ENCODE data around the gene MAP3K5. TPM values are rescaled to one million over a fixed set of nuclear protein-coding genes. Genes with fewer than 3 reads are reported as not detected.

The MAP3K5 gene
- total RNA-seq, 1 experiment from 2014 or later, result 2.0 TPM

GRCh38 chr6:136538836-136539235, 253.4 kb downstream of the MAP3K5 start:
- no peak for DNase-seq (ENCODE audit: low spot score)

- no peak for DNase-seq (ENCODE audit: low spot score)
Observed at GRCh38 chr6:136535880-136536650, 256.2 kb downstream of the MAP3K5 start.

GRCh38 chr6:136535017-136535765, 257.1 kb downstream of the MAP3K5 start:
- no peak for DNase-seq (ENCODE audit: low spot score)

GRCh38 chr6:136534268-136534667, 258.0 kb downstream of the MAP3K5 start:
- DNase-seq (ENCODE audit: low spot score), result no peak

GRCh38 chr6:136533487-136533886, 258.8 kb downstream of the MAP3K5 start:
- no peak for DNase-seq (ENCODE audit: low spot score)

GRCh38 chr6:136532030-136532429, 260.2 kb downstream of the MAP3K5 start:
- DNase-seq (ENCODE audit: low spot score), result no peak

GRCh38 chr6:136529710-136530109, 262.6 kb downstream of the MAP3K5 start:
- DNase-seq (ENCODE audit: low spot score), result no peak

- DNase-seq (ENCODE audit: low spot score), result no peak
Observed at GRCh38 chr6:136528477-136528876, 263.8 kb downstream of the MAP3K5 start.

GRCh38 chr6:136527831-136528230, 264.4 kb downstream of the MAP3K5 start:
- no peak for DNase-seq (ENCODE audit: low spot score)

GRCh38 chr6:136526937-136527336, 265.3 kb downstream of the MAP3K5 start:
- DNase-seq (ENCODE audit: low spot score), result no peak

GRCh38 chr6:136526196-136526930, 265.9 kb downstream of the MAP3K5 start:
- DNase-seq (ENCODE audit: low spot score), result no peak

GRCh38 chr6:136525586-136526195, 266.6 kb downstream of the MAP3K5 start:
- DNase-seq (ENCODE audit: low spot score), result no peak

GRCh38 chr6:136524936-136525413, 267.3 kb downstream of the MAP3K5 start:
- no peak for DNase-seq (ENCODE audit: low spot score)

GRCh38 chr6:136524339-136524935, 267.8 kb downstream of the MAP3K5 start:
- DNase-seq (ENCODE audit: low spot score), result no peak

GRCh38 chr6:136523196-136523595, 269.1 kb downstream of the MAP3K5 start:
- no peak for DNase-seq (ENCODE audit: low spot score)

GRCh38 chr6:136522636-136523035, 269.6 kb downstream of the MAP3K5 start:
- DNase-seq (ENCODE audit: low spot score), result no peak

GRCh38 chr6:136521911-136522310, 270.4 kb downstream of the MAP3K5 start:
- no peak for DNase-seq (ENCODE audit: low spot score)

GRCh38 chr6:136521427-136521826, 270.9 kb downstream of the MAP3K5 start:
- no peak for DNase-seq (ENCODE audit: low spot score)

- no peak for DNase-seq (ENCODE audit: low spot score)
Observed at GRCh38 chr6:136520517-136520916, 271.8 kb downstream of the MAP3K5 start.

- no peak for DNase-seq (ENCODE audit: low spot score)
Observed at GRCh38 chr6:136517582-136517981, 274.7 kb downstream of the MAP3K5 start.

GRCh38 chr6:136517002-136517401, 275.3 kb downstream of the MAP3K5 start:
- DNase-seq (ENCODE audit: low spot score), result no peak

All from A172 (cell line).